Right lobe of liver (tissue), 4 donors: ENCODE measurements around the gene CLSTN2.

Source experiments
- CTCF ChIP-seq, 4 donors: fragments of 200-600 bp in 3 of 4; fragments of 450-650 bp in 1 of 4; IDR thresholded peaks; one replicate each; pipeline versions ENCODE4 v1.5.1 to v1.8.0; 2016 to 2022; ENCODE audit warnings: antibody characterized with exemption in 4 of 4, mild to moderate bottlenecking in 2 of 4
- POLR2A ChIP-seq: fragments of 450-650 bp; IDR thresholded peaks from one replicate; pipeline ENCODE4 v1.6.1; 2017; ENCODE audit warnings: antibody characterized with exemption, mild to moderate bottlenecking
- donor health status: DM: no; HTN: no; CAD: no.
- donor health status: DM: no; HTN: no; CAD: no.
- donor health status: DM: no; HTN: yes; CAD: no.

DNA sequence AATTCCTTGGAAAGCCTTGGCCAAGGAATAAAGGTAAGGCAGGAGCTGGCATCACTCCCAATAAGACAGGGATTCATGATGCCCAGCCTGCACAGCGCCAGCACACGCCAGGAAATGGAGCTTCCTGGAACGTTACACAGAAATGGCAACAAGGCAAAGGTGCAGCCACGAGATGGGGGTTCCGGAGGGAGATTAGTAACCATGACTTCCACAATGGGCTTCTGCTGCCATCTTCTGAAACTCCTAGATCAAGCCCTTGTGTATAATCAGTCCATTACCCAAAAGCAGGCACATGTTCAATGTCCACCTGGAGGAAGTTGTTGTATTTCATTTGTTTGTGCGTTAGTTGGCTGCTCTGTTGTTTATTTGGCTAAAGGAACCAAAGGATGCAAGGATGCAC is 611.7 kb downstream of the CLSTN2 start:
- no peak for TF ChIP-seq CTCF (IDR thresholded peaks at IDR 0.05)
- no peak for TF ChIP-seq POLR2A
